SW 1271 (cell line): Measurements from ENCODE around the gene HPCAL4.

ENCODE experiments used
- DNase-seq, 2 experiments: peaks; one replicate each; lab custom pipeline; 2025; lab: John Stamatoyannopoulos, UW

Gene HPCAL4

GRCh38 chr1:39649636-39650185 lies 41.5 kb downstream of the HPCAL4 start:
- DNase-seq = no peak

- no peak for DNase-seq
These were observed 42.7 kb downstream of the HPCAL4 start for GRCh38 chr1:39648496-39648895.

GRCh38 chr1:39647247-39647646 lies 44.0 kb downstream of the HPCAL4 start:
- DNase-seq = no peak

GRCh38 chr1:39646232-39647081 lies 44.8 kb downstream of the HPCAL4 start:
- no peak for DNase-seq

GRCh38 chr1:39645411-39646043 lies 45.7 kb downstream of the HPCAL4 start:
- no peak for DNase-seq

GRCh38 chr1:39643705-39644104 lies 47.5 kb downstream of the HPCAL4 start:
- no peak for DNase-seq

- peak in 1 of 2 experiments; percentile 13 for DNase-seq
These were observed 48.4 kb downstream of the HPCAL4 start for GRCh38 chr1:39642796-39643195.

- DNase-seq = no peak
These were observed 50.4 kb downstream of the HPCAL4 start for GRCh38 chr1:39640861-39641260.

- peak; percentile 41 to 66 for DNase-seq
These were observed 51.7 kb downstream of the HPCAL4 start, which contains the start of gene HEYL for GRCh38 chr1:39639305-39640130. HEYL (minus strand) TSS chr1:39639643; CDS start chr1:39639625, 18 bp downstream.

GRCh38 chr1:39638965-39639304 lies 52.3 kb downstream of the HPCAL4 start:
- no peak for DNase-seq

- no peak for DNase-seq
These were observed 53.9 kb downstream of the HPCAL4 start for GRCh38 chr1:39637361-39637760.

- DNase-seq = no peak
These were observed 55.4 kb downstream of the HPCAL4 start for GRCh38 chr1:39635871-39636210.

- no peak for DNase-seq
These were observed 55.9 kb downstream of the HPCAL4 start for GRCh38 chr1:39635205-39635870.

GRCh38 chr1:39633422-39633821 lies 57.8 kb downstream of the HPCAL4 start:
- no peak for DNase-seq

GRCh38 chr1:39632682-39633417 lies 58.4 kb downstream of the HPCAL4 start:
- no peak for DNase-seq

- no peak for DNase-seq
These were observed 58.9 kb downstream of the HPCAL4 start for GRCh38 chr1:39632323-39632681.

- no peak for DNase-seq
These were observed 59.6 kb downstream of the HPCAL4 start for GRCh38 chr1:39631361-39632322.

- DNase-seq = no peak
These were observed 62.4 kb downstream of the HPCAL4 start for GRCh38 chr1:39628807-39629350.
